Caco-2 (cell line): Measurements from ENCODE around the gene DCAF17. TPM values are rescaled to one million over a fixed set of nuclear protein-coding genes. Genes with fewer than 3 reads are reported as not detected.

Experiments used
- BruUV-seq: library from RNA; stranded (reverse); fragments of 400-500 nt; replicated peaks from 2 replicates; lab custom pipeline; 2021; lab: Mats Ljungman, UMichigan
- CTCF ChIA-PET: fragments of 300-600 bp; sonication (Branson Sonifier 250); formaldehyde crosslinking; loops from one replicate; lab custom pipeline; 2022; ENCODE audit warnings: antibody characterized with exemption; lab: Charles Lee
- POLR2A ChIA-PET: fragments of 300-600 bp; sonication (Branson Sonifier 250); formaldehyde crosslinking; loops from one replicate; lab custom pipeline; 2022; ENCODE audit warnings: antibody characterized with exemption; lab: Charles Lee
- DNase-seq, 2 experiments: peaks; one replicate each; pipeline versions ENCODE4 v3.0.0 to v3.0.0-alpha.2; 2020 to 2022
- H3K27me3 ChIP-seq: replicated peaks from 2 replicates; pipeline ENCODE4 v1.6.0; 2011; ENCODE audit warnings: low read length; ENCODE audit not compliant: control insufficient read depth, insufficient read depth
- H3K36me3 ChIP-seq: 2 replicates; pipeline ENCODE4 v1.5.1; 2011; ENCODE audit warnings: low read length; ENCODE audit not compliant: control insufficient read depth, insufficient read depth
- H3K4me1 ChIP-seq: fragments of 250-450 bp; sonication (Bioruptor Pico); 2 replicates; pipeline ENCODE4 v1.5.1; 2020; ENCODE audit warnings: mild to moderate bottlenecking
- H3K4me3 ChIP-seq: 2 replicates; pipeline ENCODE4 v1.5.1; 2011; ENCODE audit warnings: low read depth, mild to moderate bottlenecking, control low read depth, low read length
- H3K9me3 ChIP-seq: fragments of 250-450 bp; sonication (Bioruptor Pico); 2 replicates; pipeline ENCODE4 v1.5.1; 2020; ENCODE audit warnings: mild to moderate bottlenecking, moderate library complexity
- H3K27ac Mint-ChIP-seq: one replicate; pipeline ENCODE4 v1.8.0; 2022; ENCODE audit warnings: mixed read lengths; ENCODE audit not compliant: unreplicated experiment
- H3K27me3 Mint-ChIP-seq: one replicate; pipeline ENCODE4 v1.8.0; 2022; ENCODE audit warnings: mixed read lengths; ENCODE audit not compliant: insufficient read depth, unreplicated experiment
- H3K36me3 Mint-ChIP-seq: one replicate; pipeline ENCODE4 v1.8.0; 2022; ENCODE audit warnings: mild to moderate bottlenecking, mixed read lengths; ENCODE audit not compliant: insufficient read depth, unreplicated experiment
- H3K4me1 Mint-ChIP-seq: one replicate; pipeline ENCODE4 v1.8.0; 2022; ENCODE audit warnings: low read depth, mixed read lengths; ENCODE audit not compliant: unreplicated experiment
- H3K4me3 Mint-ChIP-seq: one replicate; pipeline ENCODE4 v1.8.0; 2022; ENCODE audit warnings: mild to moderate bottlenecking, moderate library complexity, mixed read lengths; ENCODE audit not compliant: unreplicated experiment
- H3K9me3 Mint-ChIP-seq: one replicate; pipeline ENCODE4 v1.8.0; 2022; ENCODE audit warnings: mixed read lengths; ENCODE audit not compliant: unreplicated experiment
- CTCF ChIP-seq, 2 experiments: fragments of 200-600 bp in 1 of 2; IDR thresholded peaks; 1 replicate in 1 of 2; 2 replicates in 1 of 2; pipeline versions ENCODE4 v1.5.1 to v1.8.0; 2011 to 2022; ENCODE audit warnings: antibody characterized with exemption in 1 of 2, control low read depth in 1 of 2, inconsistent platforms in 1 of 2, low read depth in 1 of 2, low read length in 1 of 2, mild to moderate bottlenecking in 1 of 2, moderate library complexity in 1 of 2; ENCODE audit not compliant: insufficient read depth in 1 of 2, severe bottlenecking in 1 of 2, unreplicated experiment in 1 of 2
- intact Hi-C: fragments of 100-400 bp; cut with micrococcal nuclease; formaldehyde crosslinking; loops from one replicate; pipeline ENCODE4 v1.10.0; 2022; ENCODE audit not compliant: unreplicated experiment
- total RNA-seq: library from RNA; stranded (reverse); gene quantifications from 2 replicates; pipeline ENCODE4 v1.2.3, GENCODE V29; 2022

The DCAF17 gene
- total RNA-seq, 1 experiment from 2014 or later: 22.7 TPM

- no peak overlapping the region for H3K27ac Mint-ChIP-seq
- H3K9me3 ChIP-seq: no peaks in the 10 kb centered on the region
- no peaks in the 10 kb centered on the region; the same call in 1 of the 2 replicates for H3K36me3 ChIP-seq
- no peaks in the 10 kb centered on the region for H3K36me3 Mint-ChIP-seq
- H3K27me3 Mint-ChIP-seq: no peaks in the 10 kb centered on the region
- no peak for DNase-seq
- no peaks in the 10 kb centered on the region for H3K4me1 Mint-ChIP-seq
- BruUV-seq: no TSS peak
- peaks cover 3% of the 10 kb centered on the region for H3K9me3 Mint-ChIP-seq
- ChIA-PET CTCF (no interaction called here), POLR2A (no interaction called here)
- H3K4me1 ChIP-seq: no peaks in the 10 kb centered on the region
- no peak overlapping the region for H3K4me3 ChIP-seq
- intact Hi-C loops: no loop called here
- H3K27me3 ChIP-seq: no peaks in the 10 kb centered on the region
- H3K4me3 Mint-ChIP-seq: no peak overlapping the region
- no peak for TF ChIP-seq CTCF (IDR thresholded peaks at IDR 0.05; ENCODE audit: insufficient read depth in 1 of 2, low read depth in 1 of 2, low read length in 1 of 2, severe bottlenecking in 1 of 2, unreplicated experiment in 1 of 2)
These were observed 26.9 kb upstream of the DCAF17 start for GRCh38 chr2:171407030-171407675.

- POLR2A ChIA-PET: no interaction called here
- Mint-ChIP-seq H3K27ac (no peak overlapping the region), H3K36me3 (no peaks in the 10 kb centered on the region), H3K27me3 (no peaks in the 10 kb centered on the region), H3K4me3 (no peak overlapping the region), H3K4me1 (no peaks in the 10 kb centered on the region), H3K9me3 (no peaks in the 10 kb centered on the region)
- Histone ChIP-seq H3K36me3 (no peaks in the 10 kb centered on the region; the same call in 1 of the 2 replicates), H3K4me3 (no peak overlapping the region), H3K27me3 (no peaks in the 10 kb centered on the region), H3K9me3 (no peaks in the 10 kb centered on the region), H3K4me1 (no peaks in the 10 kb centered on the region)
- no TSS peak for BruUV-seq
- intact Hi-C loops: no loop called here
- DNase-seq: no peak
- no peak for TF ChIP-seq CTCF (IDR thresholded peaks at IDR 0.05; ENCODE audit: insufficient read depth in 1 of 2, low read depth in 1 of 2, low read length in 1 of 2, severe bottlenecking in 1 of 2, unreplicated experiment in 1 of 2)
- CTCF ChIA-PET: no interaction called here
These were observed 26.4 kb upstream of the DCAF17 start for GRCh38 chr2:171407676-171408044.

GRCh38 chr2:171409436-171409971 lies 24.5 kb upstream of the DCAF17 start:
- ChIA-PET POLR2A (no interaction called here), CTCF (no interaction called here)
- no peaks in the 10 kb centered on the region for H3K27me3 Mint-ChIP-seq
- Histone ChIP-seq H3K4me3 (no peak overlapping the region), H3K27me3 (no peaks in the 10 kb centered on the region), H3K36me3 (no peaks in the 10 kb centered on the region), H3K9me3 (no peaks in the 10 kb centered on the region), H3K4me1 (no peaks in the 10 kb centered on the region)
- intact Hi-C loops: no loop called here
- no peak overlapping the region for H3K4me3 Mint-ChIP-seq
- H3K27ac Mint-ChIP-seq: no peak overlapping the region
- no peak for TF ChIP-seq CTCF (IDR thresholded peaks at IDR 0.05; ENCODE audit: insufficient read depth in 1 of 2, low read depth in 1 of 2, low read length in 1 of 2, severe bottlenecking in 1 of 2, unreplicated experiment in 1 of 2)
- no peaks in the 10 kb centered on the region for H3K36me3 Mint-ChIP-seq
- H3K9me3 Mint-ChIP-seq: no peaks in the 10 kb centered on the region
- no peaks in the 10 kb centered on the region for H3K4me1 Mint-ChIP-seq
- no TSS peak for BruUV-seq
- DNase-seq: no peak
